SK-N-SH (cell line): ENCODE data around the gene IL21R. TPM values are rescaled to one million over a fixed set of nuclear protein-coding genes. Genes with fewer than 3 reads are reported as not detected.

ENCODE experiments used
- CTCF ChIA-PET: fragments of 300-600, 350-600 bp; formaldehyde crosslinking; extraction: SDS; loops from one replicate; lab custom pipeline; 2021; lab: Yijun Ruan, JAX
- POLR2A ChIA-PET: fragments of 350-600 bp; sonication (Branson Sonifier 250); formaldehyde crosslinking; extraction: SDS; loops from one replicate; lab custom pipeline; 2020; ENCODE audit warnings: antibody characterized with exemption, inconsistent platforms; lab: Yijun Ruan, JAX
- DNase-seq: peaks from one replicate; pipeline ENCODE4 v3.0.0; 2012
- H2AFZ ChIP-seq: fragments of 200-600 bp; sonication (generic); 2 replicates; pipeline ENCODE4 v1.8.1; 2016; ENCODE audit warnings: antibody characterized with exemption, mild to moderate bottlenecking, low read depth
- H3F3A ChIP-seq: fragments of 200-600 bp; sonication (generic); replicated peaks from 2 replicates; pipeline ENCODE3; 2016; ENCODE audit warnings: antibody characterized with exemption, mild to moderate bottlenecking; ENCODE audit not compliant: insufficient read depth
- H3K27ac ChIP-seq, 2 experiments: fragments of 200-500 bp in 1 of 2; fragments of 200-600 bp in 1 of 2; sonication (Bioruptor generic) in 1 of 2; sonication (generic), shearing (Covaris generic) in 1 of 2; 2 replicates each; pipeline versions ENCODE4 v1.5.1 to v1.6.1; 2014 to 2016; ENCODE audit warnings: low read depth in 2 of 2, inconsistent platforms in 1 of 2, low read length in 1 of 2, mild to moderate bottlenecking in 1 of 2, mixed read lengths in 1 of 2
- H3K27me3 ChIP-seq: fragments of 200-600 bp; sonication (generic), shearing (Covaris generic); 2 replicates; pipeline ENCODE4 v1.6.1; 2016; ENCODE audit warnings: mixed run types; ENCODE audit not compliant: insufficient read depth
- H3K36me3 ChIP-seq, 2 experiments: fragments of 200-500 bp in 1 of 2; fragments of 200-600 bp in 1 of 2; sonication (Bioruptor generic) in 1 of 2; sonication (generic) in 1 of 2; replicated peaks in 1 of 2; 2 replicates each; pipeline versions ENCODE3 to v1.5.1; 2014 to 2016; ENCODE audit warnings: low read length in 1 of 2, mild to moderate bottlenecking in 1 of 2; ENCODE audit not compliant: insufficient read depth in 2 of 2, control insufficient read depth in 1 of 2
- H3K4me1 ChIP-seq, 2 experiments: fragments of 200-500 bp in 1 of 2; fragments of 200-600 bp in 1 of 2; sonication (Bioruptor generic) in 1 of 2; sonication (generic), shearing (Covaris generic) in 1 of 2; 2 replicates each; pipeline versions ENCODE4 v1.5.1 to v1.6.1; 2014 to 2016; ENCODE audit warnings: low read depth in 1 of 2, low read length in 1 of 2, mixed run types in 1 of 2; ENCODE audit not compliant: insufficient read depth in 2 of 2, control insufficient read depth in 1 of 2
- H3K4me2 ChIP-seq: fragments of 200-600 bp; sonication (generic), shearing (Covaris generic); 2 replicates; pipeline ENCODE4 v1.6.1; 2017; ENCODE audit warnings: mixed run types
- H3K4me3 ChIP-seq, 2 experiments: fragments of 200-500 bp in 1 of 2; fragments of 200-600 bp in 1 of 2; sonication (Bioruptor generic) in 1 of 2; sonication (generic), shearing (Covaris generic) in 1 of 2; 2 replicates each; pipeline versions ENCODE4 v1.5.1 to v1.8.1; 2014 to 2016; ENCODE audit warnings: low read depth in 2 of 2, inconsistent platforms in 1 of 2, low read length in 1 of 2, mild to moderate bottlenecking in 1 of 2, mixed read lengths in 1 of 2, moderate library complexity in 1 of 2
- H3K79me2 ChIP-seq: fragments of 200-600 bp; sonication (generic); 2 replicates; pipeline ENCODE4 v1.8.1; 2017; ENCODE audit warnings: mild to moderate bottlenecking; ENCODE audit not compliant: insufficient read depth
- H3K9ac ChIP-seq: fragments of 200-600 bp; sonication (generic); 2 replicates; pipeline ENCODE4 v1.6.1; 2017; ENCODE audit warnings: mixed run types
- H3K9me2 ChIP-seq: fragments of 200-600 bp; sonication (generic); 2 replicates; pipeline ENCODE4 v1.6.1; 2017; ENCODE audit warnings: mixed run types
- H3K9me3 ChIP-seq: fragments of 200-600 bp; sonication (generic); 2 replicates; pipeline ENCODE4 v1.6.1; 2017; ENCODE audit warnings: mixed run types, mild to moderate bottlenecking, moderate library complexity
- H4K20me1 ChIP-seq: fragments of 200-600 bp; sonication (generic); 2 replicates; pipeline ENCODE4 v1.6.1; 2017; ENCODE audit warnings: mild to moderate bottlenecking, mixed run types; ENCODE audit not compliant: insufficient read depth
- CHD2 ChIP-seq: fragments of 150-350 bp; IDR thresholded peaks from 2 replicates; pipeline ENCODE4 v1.6.1; 2018; ENCODE audit warnings: low read length; ENCODE audit not compliant: partially characterized antibody
- ELF1 ChIP-seq: IDR thresholded peaks from 2 replicates; pipeline ENCODE4 v1.4.0; 2012
- EP300 ChIP-seq, 2 experiments: IDR thresholded peaks; 2 replicates each; pipeline versions ENCODE4 v1.4.0 to v1.6.1; 2012; ENCODE audit warnings: borderline replicate concordance in 1 of 2, low read depth in 1 of 2, low read length in 1 of 2
- FOXM1 ChIP-seq: IDR thresholded peaks from 2 replicates; pipeline ENCODE4 v1.4.0; 2012; ENCODE audit warnings: low read depth, mild to moderate bottlenecking
- JUND ChIP-seq: IDR thresholded peaks from 2 replicates; pipeline ENCODE4 v1.4.0; 2012
- NFIC ChIP-seq: IDR thresholded peaks from 2 replicates; pipeline ENCODE4 v1.4.0; 2012; ENCODE audit warnings: borderline replicate concordance
- RCOR1 ChIP-seq: fragments of 150-350 bp; IDR thresholded peaks from 2 replicates; pipeline ENCODE4 v1.6.1; 2017; ENCODE audit warnings: antibody characterized with exemption, low read length
- REST ChIP-seq: IDR thresholded peaks from 2 replicates; pipeline ENCODE4 v1.6.1; 2012; ENCODE audit warnings: mild to moderate bottlenecking, low read depth, low read length, moderate library complexity
- RFX5 ChIP-seq: IDR thresholded peaks from 2 replicates; pipeline ENCODE4 v1.6.1; 2012; ENCODE audit warnings: mild to moderate bottlenecking, improper control_type of control experiment, low read length
- TEAD4 ChIP-seq: IDR thresholded peaks from 2 replicates; pipeline ENCODE4 v1.4.0; 2012; ENCODE audit warnings: mild to moderate bottlenecking, borderline replicate concordance; ENCODE audit not compliant: insufficient read depth
- USF1 ChIP-seq: IDR thresholded peaks from 2 replicates; pipeline ENCODE4 v1.4.0; 2012; ENCODE audit warnings: low read depth, borderline replicate concordance
- YY1 ChIP-seq: IDR thresholded peaks from 2 replicates; pipeline ENCODE4 v1.4.0; 2012; ENCODE audit warnings: low read depth, mild to moderate bottlenecking
- WGBS: methylation state at CpG from one replicate; pipeline ENCODE4 v1.1.6; 2017; ENCODE audit warnings: low lambda C conversion rate; 5-methylcytosine and 5-hydroxymethylcytosine counted together
- polyA plus RNA-seq, 3 experiments: library from polyadenylated mRNA; depleted of rRNA; stranded (reverse); fragments of >200 nt; gene quantifications; 2 replicates each; pipeline ENCODE4 v1.2.3, GENCODE V29; 2012

The IL21R gene
- polyA plus RNA-seq, 1 of the 3 experiments (the other 2 are of a cell fraction), result 0.13 TPM

GRCh38 chr16:27389272-27389961 lies 12.6 kb upstream of the IL21R start:
- Histone ChIP-seq H3K9ac (no peak overlapping the region), H2AFZ (no peak overlapping the region), H3K4me1 (no peaks in the 10 kb centered on the region), H3K36me3 (no peaks in the 10 kb centered on the region), H3F3A (no peaks in the 10 kb centered on the region), H3K4me2 (no peak overlapping the region), H3K4me3 (no peak overlapping the region), H3K9me3 (peaks cover 12% of the 10 kb centered on the region; the same call in 1 of the 2 replicates), H3K79me2 (no peaks in the 10 kb centered on the region), H3K27me3 (no peaks in the 10 kb centered on the region), H4K20me1 (no peaks in the 10 kb centered on the region), H3K9me2 (no peaks in the 10 kb centered on the region), H3K27ac (no peak overlapping the region)
- TF ChIP-seq TEAD4, result no peak
- ChIA-PET CTCF (no interaction called here), POLR2A (no interaction called here)
- 26% methylated on average over 8 of the region's 8 CpGs for WGBS
- no peak for DNase-seq

- H3F3A ChIP-seq, result no peaks in the 10 kb centered on the region
- CTCF ChIA-PET, result no interaction called here
These were observed 11.8 kb upstream of the IL21R start for GRCh38 chr16:27390151-27390550.

More at GRCh38 chr16:27390151-27390550, 11.8 kb upstream of the IL21R start:
- H3K4me3 ChIP-seq, result no peak overlapping the region
- no peaks in the 10 kb centered on the region for H3K4me1 ChIP-seq
- peaks cover 12% of the 10 kb centered on the region; the same call in 1 of the 2 replicates for H3K9me3 ChIP-seq
- no peak overlapping the region for H3K27ac ChIP-seq
- no peaks in the 10 kb centered on the region for H3K27me3 ChIP-seq
- POLR2A ChIA-PET, result no interaction called here
- no peaks in the 10 kb centered on the region for H3K9me2 ChIP-seq
- no peak for DNase-seq
- no peak overlapping the region for H3K4me2 ChIP-seq
- TF ChIP-seq REST (no peak), CHD2 (no peak), JUND (no peak), RFX5 (no peak), TEAD4 (no peak), ELF1 (no peak), FOXM1 (no peak), YY1 (no peak), NFIC (no peak), EP300 (IDR thresholded peaks at IDR 0.05; ENCODE audit: borderline replicate concordance in 1 of 2, low read depth in 1 of 2, low read length in 1 of 2) (no peak), RCOR1 (no peak), USF1 (no peak)
- TF ChIP-seq, all 33 proteins: peak for 0
- Histone ChIP-seq H3K9ac (no peak overlapping the region), H4K20me1 (no peaks in the 10 kb centered on the region), H3K36me3 (no peaks in the 10 kb centered on the region), H3K79me2 (no peaks in the 10 kb centered on the region), H2AFZ (no peak overlapping the region)
